IMR-90 (cell line): Measurements from ENCODE around the gene SLC1A1. TPM values are rescaled to one million over a fixed set of nuclear protein-coding genes. Genes with fewer than 3 reads are reported as not detected.

Source experiments
- ATAC-seq: fragments of 200-7000 bp; cut with Tn5 transposase; 2 replicates; pipeline ENCODE4 v1.9.1; 2020; ENCODE audit warnings: low read depth, mild to moderate bottlenecking, moderate library complexity
- BruUV-seq: library from RNA; stranded (reverse); fragments of 400-500 nt; replicated peaks from 2 replicates; lab custom pipeline; 2021; lab: Mats Ljungman, UMichigan
- CTCF ChIA-PET: fragments of 300-600 bp; formaldehyde crosslinking; extraction: SDS; loops from one replicate; lab custom pipeline; 2021; ENCODE audit warnings: antibody characterized with exemption; lab: Yijun Ruan, JAX
- POLR2A ChIA-PET: fragments of 300-600 bp; sonication (Branson Sonifier 250); formaldehyde crosslinking; loops from one replicate; lab custom pipeline; 2022; ENCODE audit warnings: antibody characterized with exemption; ENCODE audit not compliant: unreplicated experiment; lab: Charles Lee
- DNase-seq: peaks from one replicate; pipeline ENCODE4 v3.0.0; 2013
- H2AFZ ChIP-seq: replicated peaks from 2 replicates; pipeline ENCODE3; 2013; ENCODE audit warnings: low read length, mild to moderate bottlenecking; ENCODE audit not compliant: poor library complexity
- H2AK5ac ChIP-seq: 2 replicates; pipeline ENCODE4 v1.6.1; 2013; ENCODE audit warnings: low read depth, low read length, inconsistent platforms
- H2AK9ac ChIP-seq: replicated peaks from 2 replicates; pipeline ENCODE3; 2013; ENCODE audit warnings: mild to moderate bottlenecking, low read depth, low read length, moderate library complexity; ENCODE audit not compliant: poor library complexity
- H2BK120ac ChIP-seq: 2 replicates; pipeline ENCODE4 v1.6.1; 2013; ENCODE audit warnings: low read depth, low read length, inconsistent platforms
- H2BK15ac ChIP-seq: 3 replicates; pipeline ENCODE4 v1.6.1; 2013; ENCODE audit warnings: low read depth, low read length, inconsistent platforms
- H2BK20ac ChIP-seq: 2 replicates; pipeline ENCODE4 v1.6.1; 2013; ENCODE audit warnings: low read depth, mild to moderate bottlenecking, inconsistent platforms, low read length, moderate library complexity
- H2BK5ac ChIP-seq: 2 replicates; pipeline ENCODE4 v1.6.1; 2013; ENCODE audit warnings: mild to moderate bottlenecking, low read depth, low read length, inconsistent platforms; ENCODE audit not compliant: poor library complexity, severe bottlenecking
- H3K14ac ChIP-seq: replicated peaks from 2 replicates; pipeline ENCODE4 v1.6.1; 2013; ENCODE audit warnings: low read depth, low read length, inconsistent platforms
- H3K18ac ChIP-seq: 2 replicates; pipeline ENCODE4 v1.6.1; 2013; ENCODE audit warnings: low read depth, low read length, control low read depth
- H3K23ac ChIP-seq: 2 replicates; pipeline ENCODE4 v1.6.1; 2013; ENCODE audit warnings: low read depth, low read length, inconsistent platforms
- H3K27ac ChIP-seq: 2 replicates; pipeline ENCODE4 v1.5.1; 2013; ENCODE audit warnings: mild to moderate bottlenecking, control low read depth, low read length; ENCODE audit not compliant: insufficient read depth
- H3K27me3 ChIP-seq: 2 replicates; pipeline ENCODE4 v1.6.1; 2013; ENCODE audit warnings: low read length; ENCODE audit not compliant: control insufficient read depth, insufficient read depth
- H3K36me3 ChIP-seq: 2 replicates; pipeline ENCODE4 v1.6.1; 2013; ENCODE audit warnings: low read length, mixed read lengths; ENCODE audit not compliant: control insufficient read depth, insufficient read depth
- H3K4ac ChIP-seq: 2 replicates; pipeline ENCODE4 v1.6.1; 2013; ENCODE audit warnings: low read depth, low read length, inconsistent platforms
- H3K4me1 ChIP-seq: 2 replicates; pipeline ENCODE4 v1.6.1; 2013; ENCODE audit warnings: low read length, mixed read lengths; ENCODE audit not compliant: control insufficient read depth, insufficient read depth
- H3K4me2 ChIP-seq: 2 replicates; pipeline ENCODE4 v1.6.1; 2013; ENCODE audit warnings: low read depth, mild to moderate bottlenecking, control low read depth, low read length, moderate library complexity
- H3K4me3 ChIP-seq: 2 replicates; pipeline ENCODE4 v1.5.1; 2013; ENCODE audit warnings: low read depth, mild to moderate bottlenecking, control low read depth, low read length, moderate library complexity; ENCODE audit not compliant: insufficient read depth
- H3K56ac ChIP-seq: 2 replicates; pipeline ENCODE4 v1.6.1; 2013; ENCODE audit warnings: low read length, inconsistent platforms; ENCODE audit not compliant: insufficient read depth; ENCODE audit errors: extremely low read depth
- H3K79me1 ChIP-seq, 2 experiments: 2 replicates each; pipeline ENCODE4 v1.6.1; 2013; ENCODE audit warnings: low read length in 2 of 2, inconsistent platforms in 1 of 2, low read depth in 1 of 2
- H3K9ac ChIP-seq: 2 replicates; pipeline ENCODE4 v1.6.1; 2013; ENCODE audit warnings: low read depth, low read length, control low read depth
- H3K9me1 ChIP-seq: 2 replicates; pipeline ENCODE4 v1.6.1; 2013; ENCODE audit warnings: low read length, inconsistent platforms; ENCODE audit not compliant: insufficient read depth
- H3K9me3 ChIP-seq: 2 replicates; pipeline ENCODE4 v1.6.1; 2013; ENCODE audit warnings: low read length; ENCODE audit not compliant: control insufficient read depth, insufficient read depth
- H4K20me1 ChIP-seq: 2 replicates; pipeline ENCODE4 v1.6.1; 2013; ENCODE audit warnings: low read length, inconsistent platforms; ENCODE audit not compliant: insufficient read depth
- H4K5ac ChIP-seq: 2 replicates; pipeline ENCODE4 v1.6.1; 2013; ENCODE audit warnings: mild to moderate bottlenecking, low read depth, low read length, control low read depth
- H4K8ac ChIP-seq, 2 experiments: 2 replicates each; pipeline ENCODE4 v1.6.1; 2013; ENCODE audit warnings: low read depth in 2 of 2, low read length in 2 of 2, control low read depth in 1 of 2, inconsistent platforms in 1 of 2
- H4K91ac ChIP-seq: 2 replicates; pipeline ENCODE4 v1.6.1; 2013; ENCODE audit warnings: low read depth, low read length, inconsistent platforms; ENCODE audit not compliant: insufficient read depth
- BHLHE40 ChIP-seq: fragments of 150-350 bp; IDR thresholded peaks from 2 replicates; pipeline ENCODE4 v1.6.1; 2016; ENCODE audit warnings: mild to moderate bottlenecking, low read depth, low read length
- MAZ ChIP-seq: IDR thresholded peaks from 2 replicates; pipeline ENCODE4 v1.6.1; 2012; ENCODE audit warnings: low read depth, mild to moderate bottlenecking, low read length, improper control_type of control experiment, moderate library complexity, borderline replicate concordance
- NFE2L2 ChIP-seq: fragments of 150-350 bp; IDR thresholded peaks from 2 replicates; pipeline ENCODE4 v1.6.1; 2016; ENCODE audit warnings: low read depth, mild to moderate bottlenecking, low read length
- RCOR1 ChIP-seq: IDR thresholded peaks from 2 replicates; pipeline ENCODE4 v1.6.1; 2012; ENCODE audit warnings: mild to moderate bottlenecking, low read length, improper control_type of control experiment; ENCODE audit not compliant: insufficient replicate concordance
- SMC3 ChIP-seq: fragments of 150-350 bp; IDR thresholded peaks from 2 replicates; pipeline ENCODE4 v1.6.1; 2016; ENCODE audit warnings: low read depth, mild to moderate bottlenecking, antibody characterized with exemption, low read length, moderate library complexity
- WGBS, 2 experiments: methylation state at CpG; one replicate each; pipeline versions ENCODE4 v1.1.5 to v1.1.7; 2013; ENCODE audit warnings: missing lambda C conversion rate in 2 of 2; ENCODE audit not compliant: insufficient read length in 1 of 2; ENCODE audit errors: extremely low coverage in 2 of 2; 5-methylcytosine and 5-hydroxymethylcytosine counted together
- dilution Hi-C: fragments of 300-500 bp; cut with HindIII; formaldehyde crosslinking; loops from one replicate; pipeline ENCODE4 v1.14.3; 2018; ENCODE audit warnings: low sequenced_read_pairs; ENCODE audit not compliant: unreplicated experiment
- in situ Hi-C: fragments of 300-500 bp; cut with MboI; formaldehyde crosslinking; loops from 3 replicates; pipeline ENCODE4 v1.14.3; 2019; ENCODE audit warnings: low sequenced_read_pairs, inconsistent platforms, mixed read lengths
- intact Hi-C: fragments of 100-400 bp; cut with micrococcal nuclease; formaldehyde crosslinking; loops from 2 replicates; pipeline ENCODE4 v1.10.0; 2022
- polyA plus RNA-seq, 3 experiments: library from polyadenylated mRNA; depleted of rRNA; stranded (reverse); fragments of >200 nt; gene quantifications; 2 replicates each; pipeline ENCODE4 v1.2.3, GENCODE V29; 2012; ENCODE audit warnings: low replicate concordance in 1 of 3
- total RNA-seq: library from RNA; depleted of rRNA; stranded (reverse); fragments of >200 nt; gene quantifications from 2 replicates; pipeline ENCODE4 v1.2.3, GENCODE V29; 2012

Gene SLC1A1
- total and polyA plus RNA-seq, 2 of the 4 experiments (the other 2 are of a cell fraction) = 2.2 to 4.1 TPM

- POLR2A ChIA-PET = no interaction called here
- Histone ChIP-seq H3K4ac (0 out of 2 replicates have a peak overlapping the region, but pooled peaks have one; percentile 21), H3K14ac (0 out of 2 replicates have a peak overlapping the region, but pooled peaks have one; percentile 37), H3K27me3 (no peaks in the 10 kb centered on the region), H2BK15ac (peak overlapping the region; percentile 46; the same call in 2 of the 3 replicates), H4K5ac (peak overlapping the region; percentile 8; the same call in 1 of the 2 replicates), H2BK20ac (peak overlapping the region; percentile 60), H3K4me3 (no peak overlapping the region), H2BK5ac (peak overlapping the region; percentile 64), H3K27ac (peak overlapping the region; percentile 41; the same call in 1 of the 2 replicates), H3K23ac (peak overlapping the region; percentile 34; the same call in 1 of the 2 replicates), H3K18ac (peak overlapping the region; percentile 61; the same call in 1 of the 2 replicates), H3K4me2 (no peak overlapping the region), H3K56ac (no peak overlapping the region), H3K9ac (no peak overlapping the region), H4K8ac (peak overlapping the region in 1 of 2 experiments; percentile 59; a peak in 1 of 4 replicates), H4K20me1 (no peaks in the 10 kb centered on the region), H3K79me1 (no peaks in the 10 kb centered on the region), H3K4me1 (peaks cover 9% of the 10 kb centered on the region), H4K91ac (peak overlapping the region; percentile 44; the same call in 1 of the 2 replicates), H3K9me1 (peaks cover 3% of the 10 kb centered on the region; the same call in 1 of the 2 replicates), H3K36me3 (no peaks in the 10 kb centered on the region), H2AK5ac (peak overlapping the region; percentile 10), H2AFZ (peak overlapping the region; percentile 46), H2AK9ac (no peak overlapping the region), H2BK120ac (peak overlapping the region; percentile 61), H3K9me3 (no peaks in the 10 kb centered on the region)
- 37% methylated on average over 2 of the region's 9 CpGs; no CpG with 5 or more reads in 1 of the 2 experiments for WGBS, 2 experiments
- peak; percentile 62 for ATAC-seq
- intact Hi-C loops = no loop called here
- no TSS peak for BruUV-seq
- dilution Hi-C loops = no loop called here
- no peak for TF ChIP-seq BHLHE40
- TF ChIP-seq MAZ = no peak
- TF ChIP-seq RCOR1 = no peak
- no peak for TF ChIP-seq NFE2L2
- no peak for TF ChIP-seq SMC3
- in situ Hi-C loops = no loop called here
- peak; percentile 29 for DNase-seq
- CTCF ChIA-PET = no interaction called here
Observed at GRCh38 chr9:4507306-4508130, 17.2 kb downstream of the SLC1A1 start.
